Lower lobe of right lung (tissue), 2 donors: Measurements from ENCODE around the gene HS6ST3. TPM values are rescaled to one million over a fixed set of nuclear protein-coding genes. Genes with fewer than 3 reads are reported as not detected.

ENCODE experiments used
- ATAC-seq, 2 donors: fragments of 200-7000 bp; cut with Tn5 transposase; one replicate each; pipeline ENCODE4 v1.9.1; 2020 to 2022; ENCODE audit warnings: mild to moderate bottlenecking in 2 of 2, moderate library complexity in 2 of 2
- DNase-seq: peaks from one replicate; pipeline ENCODE4 v3.0.0-alpha.2; 2020
- H3K27ac ChIP-seq: fragments of 200-600 bp; one replicate; pipeline ENCODE4 v1.8.0; 2022
- H3K27me3 ChIP-seq: fragments of 200-600 bp; one replicate; pipeline ENCODE4 v1.8.0; 2022; ENCODE audit warnings: low read depth
- H3K36me3 ChIP-seq: fragments of 200-600 bp; one replicate; pipeline ENCODE4 v1.8.0; 2022; ENCODE audit warnings: mild to moderate bottlenecking
- H3K4me1 ChIP-seq: fragments of 200-600 bp; one replicate; pipeline ENCODE4 v1.8.0; 2022
- H3K4me3 ChIP-seq: fragments of 200-600 bp; one replicate; pipeline ENCODE4 v1.8.0; 2022; ENCODE audit warnings: mild to moderate bottlenecking
- H3K9me3 ChIP-seq: fragments of 200-600 bp; one replicate; pipeline ENCODE4 v1.8.0; 2022
- CTCF ChIP-seq: fragments of 200-600 bp; IDR thresholded peaks from one replicate; pipeline ENCODE4 v1.8.0; 2022; ENCODE audit warnings: antibody characterized with exemption, mild to moderate bottlenecking
- intact Hi-C: fragments of 100-400 bp; cut with DNase I; formaldehyde crosslinking; loops from one replicate; pipeline ENCODE4 v1.11.0; 2022
- total RNA-seq: library from RNA; stranded (reverse); fragmentation: NEBNext Ultra II Directional; extraction: Animal tissue kit (Norgen Biotek cat#: 25700); gene quantifications from one replicate; pipeline ENCODE4 v1.2.1, GENCODE V29; 2021
- donor health status: DM: no; HTN: yes; CAD: no; lungs with severe emphysema.

HS6ST3 gene
- total RNA-seq, 1 donor from 2014 or later: 0.06 TPM

GRCh38 chr13:96086736-96087135 lies 3.2 kb upstream of the HS6ST3 start:
- Histone ChIP-seq H3K9me3 (no peaks in the 10 kb centered on the region), H3K4me1 (peaks cover 11% of the 10 kb centered on the region), H3K27me3 (peaks cover 33% of the 10 kb centered on the region), H3K27ac (no peak overlapping the region), H3K4me3 (no peak overlapping the region), H3K36me3 (no peaks in the 10 kb centered on the region)
- no peak for TF ChIP-seq CTCF
- ATAC-seq (no peak), DNase-seq (no peak)
- intact Hi-C loops: no loop called here

GRCh38 chr13:96089139-96089538 lies 768 bp upstream of the HS6ST3 start:
- H3K27me3 ChIP-seq: peaks cover 55% of the 10 kb centered on the region
- H3K27ac ChIP-seq: no peak overlapping the region
- no peaks in the 10 kb centered on the region for H3K9me3 ChIP-seq
- peaks cover 11% of the 10 kb centered on the region for H3K4me1 ChIP-seq
- no peak for DNase-seq
- no peak overlapping the region for H3K4me3 ChIP-seq
- intact Hi-C loops: no loop called here
- no peak for ATAC-seq
- H3K36me3 ChIP-seq: no peaks in the 10 kb centered on the region
- TF ChIP-seq CTCF: no peak

- TF ChIP-seq CTCF: no peak
- H3K36me3 ChIP-seq: no peaks in the 10 kb centered on the region
- peak overlapping the region; percentile 48 for H3K4me3 ChIP-seq
- H3K27me3 ChIP-seq: peaks cover 68% of the 10 kb centered on the region
- no peak overlapping the region for H3K27ac ChIP-seq
- no peaks in the 10 kb centered on the region for H3K9me3 ChIP-seq
- DNase-seq (no peak), ATAC-seq (peak; percentile 12 to 23)
- H3K4me1 ChIP-seq: peaks cover 11% of the 10 kb centered on the region
- intact Hi-C loops: no loop called here
These were observed 564 bp downstream of the HS6ST3 start for GRCh38 chr13:96090240-96091101.

- peaks cover 11% of the 10 kb centered on the region for H3K4me1 ChIP-seq
- H3K9me3 ChIP-seq: no peaks in the 10 kb centered on the region
- intact Hi-C loops: no loop called here
- no peak overlapping the region for H3K27ac ChIP-seq
- no peaks in the 10 kb centered on the region for H3K36me3 ChIP-seq
- H3K27me3 ChIP-seq: peaks cover 68% of the 10 kb centered on the region
- ATAC-seq (peak; percentile 23 to 35), DNase-seq (peak; percentile 44)
- TF ChIP-seq CTCF: no peak
- peak overlapping the region; percentile 48 for H3K4me3 ChIP-seq
These were observed 1.5 kb downstream of the HS6ST3 start for GRCh38 chr13:96091164-96092117.

GRCh38 chr13:96093296-96094006 lies 3.5 kb downstream of the HS6ST3 start:
- H3K27me3 ChIP-seq: peaks cover 58% of the 10 kb centered on the region
- intact Hi-C loops: no loop called here
- no peaks in the 10 kb centered on the region for H3K36me3 ChIP-seq
- no peak overlapping the region for H3K27ac ChIP-seq
- H3K9me3 ChIP-seq: no peaks in the 10 kb centered on the region
- no peak for TF ChIP-seq CTCF
- ATAC-seq (no peak), DNase-seq (no peak)
- H3K4me1 ChIP-seq: peaks cover 11% of the 10 kb centered on the region
- no peak overlapping the region for H3K4me3 ChIP-seq
